ENCODE measurements around the gene PELO.
A peak's percentile ranks its signal among the peaks of the same experiment; 100 is the strongest.
"Not testable (repeated sequence)": the region's sequence is repeated elsewhere in the genome, so short reads cannot be mapped to it uniquely, and the experiment has no call there.

Gene PELO, protein sequence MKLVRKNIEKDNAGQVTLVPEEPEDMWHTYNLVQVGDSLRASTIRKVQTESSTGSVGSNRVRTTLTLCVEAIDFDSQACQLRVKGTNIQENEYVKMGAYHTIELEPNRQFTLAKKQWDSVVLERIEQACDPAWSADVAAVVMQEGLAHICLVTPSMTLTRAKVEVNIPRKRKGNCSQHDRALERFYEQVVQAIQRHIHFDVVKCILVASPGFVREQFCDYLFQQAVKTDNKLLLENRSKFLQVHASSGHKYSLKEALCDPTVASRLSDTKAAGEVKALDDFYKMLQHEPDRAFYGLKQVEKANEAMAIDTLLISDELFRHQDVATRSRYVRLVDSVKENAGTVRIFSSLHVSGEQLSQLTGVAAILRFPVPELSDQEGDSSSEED

DNA sequence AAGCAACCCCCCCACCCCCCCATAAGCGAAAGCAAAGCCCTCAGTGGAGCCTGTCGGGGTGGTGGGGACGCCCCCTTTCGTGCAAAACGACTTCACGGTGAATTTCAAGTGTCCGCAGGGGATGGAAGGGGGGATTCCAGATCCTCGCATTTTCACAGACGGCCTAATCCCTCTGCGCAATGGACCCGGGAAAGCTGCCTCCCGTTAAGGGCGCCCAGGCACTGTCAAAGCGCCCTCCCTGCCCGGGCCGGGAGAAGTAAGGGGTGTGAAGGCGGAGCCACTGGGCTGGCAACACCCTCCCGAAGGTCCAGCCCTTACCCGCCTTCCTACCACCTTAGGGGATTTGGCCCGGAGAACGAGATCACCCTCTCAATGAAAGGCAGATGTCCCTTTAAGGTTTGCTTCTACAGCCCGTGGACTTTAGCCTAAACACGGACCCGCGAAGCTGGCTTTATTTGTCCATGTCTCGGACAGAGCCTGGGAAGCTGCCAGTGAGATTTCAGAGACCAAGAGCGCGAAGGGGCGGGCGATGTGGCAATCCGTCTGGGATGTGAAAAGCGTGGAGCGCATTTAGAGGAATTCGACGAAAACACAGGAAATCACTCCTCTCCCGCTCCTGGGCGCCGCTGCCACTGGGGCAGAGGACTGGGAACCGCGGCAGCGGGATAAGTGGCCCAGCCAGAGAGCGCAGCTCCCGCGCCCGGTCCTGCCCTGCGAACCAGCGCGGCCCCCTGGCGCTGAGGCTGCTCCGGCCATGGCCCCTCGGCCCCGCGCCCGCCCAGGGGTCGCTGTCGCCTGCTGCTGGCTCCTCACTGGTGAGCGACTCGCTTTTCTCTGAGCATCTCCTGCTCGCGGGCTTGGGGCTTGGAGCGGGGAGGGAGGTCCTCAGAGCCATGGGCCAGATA, at the start of gene PELO, which contains the start of gene ITGA1:
Gene PELO, plus strand, starts transcription at position 317 of the 905 bp plus-strand sequence. CDS start 12,479 bp downstream, outside the sequence.
Gene ITGA1, plus strand, starts transcription at position 317 of the 905 bp plus-strand sequence. Its CDS starts 438 bp downstream, at position 755.
- DNase-seq = peak; percentile 57

DNA sequence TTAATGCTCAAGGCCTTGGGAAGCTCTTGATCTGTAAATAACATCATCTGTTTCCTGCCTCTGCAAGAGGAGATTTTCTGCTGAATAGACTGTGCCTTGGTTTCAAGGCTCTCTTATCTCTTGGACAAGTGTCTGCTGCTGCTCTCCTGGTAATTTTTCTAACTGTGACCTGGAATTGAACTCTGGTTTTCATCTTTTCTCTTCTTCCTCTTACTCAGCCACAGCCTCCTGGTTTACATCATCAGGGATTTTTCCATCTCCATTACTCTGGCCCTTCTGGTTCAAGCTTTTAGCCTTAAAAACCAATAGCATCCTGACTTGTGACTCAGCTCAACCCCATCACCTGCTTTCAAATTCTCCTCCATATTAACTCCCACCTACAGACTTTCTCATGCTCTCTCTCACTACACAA, 49.6 kb upstream of the PELO start:
- no peak for DNase-seq

DNA sequence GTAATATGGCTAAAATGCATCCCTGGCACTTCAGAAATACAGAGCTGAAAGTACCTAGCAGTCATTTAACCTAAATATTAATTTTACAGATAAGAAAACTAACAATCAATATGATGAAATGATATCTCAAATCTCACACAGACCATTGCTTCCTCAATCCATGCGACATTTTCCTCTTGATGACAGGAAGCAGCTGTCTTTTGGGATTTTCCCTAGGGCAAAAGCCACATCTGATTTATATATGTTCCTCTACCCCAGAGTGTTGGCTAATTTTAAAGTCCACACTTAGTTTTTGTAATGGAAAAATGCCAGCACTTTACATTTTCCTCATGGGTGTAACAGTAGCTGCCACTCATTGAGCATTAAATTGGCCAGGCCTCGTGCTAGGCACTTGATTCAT, 47.7 kb upstream of the PELO start:
- DNase-seq = no peak

DNA sequence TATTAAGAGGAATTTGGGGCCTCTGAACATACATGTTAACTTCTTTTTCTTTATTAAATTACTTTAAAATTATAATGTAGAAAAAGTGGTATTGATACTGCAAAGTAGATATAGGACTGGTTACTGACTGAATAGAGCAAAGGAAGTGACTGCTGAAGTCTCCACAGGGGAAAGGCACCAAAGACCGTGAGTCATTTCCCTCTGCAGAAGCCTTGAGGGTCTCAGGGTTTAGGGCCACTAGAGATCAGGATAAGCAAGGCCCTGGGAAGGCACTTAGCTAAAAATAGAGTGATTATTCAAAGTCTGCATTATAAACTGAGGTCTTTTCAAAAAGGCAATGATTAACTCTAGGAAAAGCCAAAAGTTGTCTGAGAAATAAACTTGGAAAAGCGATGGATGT, 44.7 kb upstream of the PELO start:
- DNase-seq = no peak

DNA sequence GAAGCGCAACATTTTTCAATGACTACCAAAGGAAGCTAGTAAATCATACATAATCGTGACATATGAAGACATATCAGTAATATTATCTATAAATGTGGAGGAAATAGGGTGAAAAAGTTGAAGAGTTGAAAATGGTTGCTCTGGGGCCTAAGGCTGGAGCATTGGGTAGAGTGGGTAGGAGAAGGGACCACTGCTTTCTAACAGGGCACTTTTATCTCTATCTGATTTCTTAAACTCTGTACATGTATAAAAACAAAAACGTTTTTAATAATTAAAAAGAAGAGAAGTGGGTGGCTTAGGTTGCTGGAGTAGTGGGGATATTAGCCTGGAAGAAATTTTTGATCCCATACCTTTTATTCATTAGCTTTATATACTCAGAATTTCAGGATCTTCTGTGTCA, 44.2 kb upstream of the PELO start:
- no peak for DNase-seq

DNA sequence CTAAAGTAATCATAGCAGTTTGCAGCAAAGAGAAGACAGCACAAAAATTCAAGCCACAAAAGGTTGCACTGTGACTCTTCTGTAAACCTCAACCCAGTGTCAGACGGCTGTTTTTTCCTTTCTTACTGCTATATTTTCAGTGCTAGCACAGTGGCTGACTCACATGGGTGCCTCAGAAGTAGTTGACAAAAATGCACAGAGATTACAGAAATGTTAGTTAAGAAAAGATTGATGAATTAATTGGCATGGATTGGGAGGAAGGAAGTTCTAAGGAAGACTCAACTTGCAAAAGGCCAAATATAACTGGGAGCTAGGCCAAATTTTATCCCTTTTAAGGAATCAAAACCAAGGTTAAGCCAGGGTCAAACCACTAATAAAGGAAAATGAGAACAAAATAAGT, 43.7 kb upstream of the PELO start:
- no peak for DNase-seq

DNA sequence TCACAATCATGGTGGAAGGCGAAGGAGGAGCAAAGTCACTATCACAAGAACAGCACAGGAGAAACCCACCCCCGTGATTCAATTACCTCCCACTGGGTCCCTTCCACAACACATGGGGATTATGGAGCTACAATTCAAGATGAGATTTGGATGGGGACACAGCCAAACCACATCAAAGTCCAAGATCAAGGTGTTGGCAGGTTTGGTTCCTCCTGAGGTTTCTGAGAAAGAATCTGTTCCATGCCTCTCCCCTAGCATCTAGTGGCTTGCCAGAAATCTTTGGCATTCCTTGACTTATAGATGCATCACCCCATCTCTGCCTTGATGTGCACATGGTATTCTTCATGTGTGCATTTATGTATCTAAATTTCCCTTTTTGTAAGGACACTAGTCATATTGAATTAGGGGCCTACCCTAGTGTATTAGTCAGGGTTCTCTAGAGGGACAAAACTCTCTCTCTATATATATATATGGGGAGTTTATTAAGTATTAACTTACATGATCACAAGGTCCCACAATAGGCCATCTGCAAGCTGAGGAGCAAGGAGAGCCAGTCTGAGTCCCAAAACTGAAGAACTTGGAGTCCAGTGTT, 42.8 kb upstream of the PELO start:
- DNase-seq = not testable (repeated sequence)

DNA sequence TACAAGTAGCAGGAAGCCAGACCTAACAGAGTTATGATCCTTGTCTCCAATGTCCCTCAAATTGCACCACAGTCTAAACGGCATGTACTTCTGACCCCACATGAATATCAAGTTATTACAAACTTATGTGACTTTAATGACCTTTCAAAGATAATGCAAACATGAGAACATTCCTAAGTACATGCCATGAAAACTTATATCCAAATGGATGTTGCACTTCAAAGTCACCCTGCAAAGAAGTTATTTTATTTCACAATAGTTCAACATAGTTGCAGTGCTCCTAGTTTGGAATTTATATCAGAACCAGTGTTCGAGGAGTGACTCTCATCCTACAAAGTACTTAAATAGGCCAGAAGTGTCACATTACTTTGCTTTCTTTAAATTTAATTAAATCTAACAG, 41.2 kb upstream of the PELO start:
- DNase-seq = no peak

DNA sequence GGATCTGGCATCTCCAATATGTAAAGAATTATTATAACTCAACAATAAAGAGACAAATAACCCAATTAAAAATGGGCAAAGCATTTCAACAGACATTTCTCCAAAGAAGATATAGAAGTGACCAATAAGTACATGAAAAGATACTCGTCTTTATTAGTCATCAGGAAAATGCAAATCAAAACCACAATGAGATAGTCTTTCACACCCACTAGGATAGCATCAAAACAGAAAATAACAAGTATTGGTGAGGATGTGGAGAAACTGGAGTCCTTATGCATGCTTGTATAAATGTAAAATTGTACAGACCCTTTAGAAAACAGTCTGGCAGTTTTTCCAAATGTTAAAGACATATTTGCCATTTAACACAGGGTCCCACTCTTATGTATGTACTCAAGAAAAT, 39.1 kb upstream of the PELO start:
- DNase-seq = no peak

DNA sequence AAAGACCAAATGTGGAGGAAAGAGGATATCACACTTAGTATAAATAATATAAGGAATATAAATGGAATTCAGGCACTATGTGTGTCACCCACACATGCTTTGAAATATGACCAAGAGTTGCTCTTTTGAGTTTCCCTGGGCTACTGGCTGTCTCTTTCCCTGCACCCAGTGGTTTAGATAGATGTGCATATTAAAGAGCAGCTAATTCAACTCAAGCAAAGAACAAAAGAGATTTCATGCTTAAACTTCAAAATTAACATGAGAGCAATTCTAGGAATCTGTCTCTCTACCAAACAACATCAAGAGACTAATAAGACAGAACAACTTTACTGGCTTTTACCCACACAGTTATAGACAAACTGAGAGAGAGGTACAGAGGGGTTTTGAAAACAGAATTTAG, 38.0 kb upstream of the PELO start:
- DNase-seq = no peak

DNA sequence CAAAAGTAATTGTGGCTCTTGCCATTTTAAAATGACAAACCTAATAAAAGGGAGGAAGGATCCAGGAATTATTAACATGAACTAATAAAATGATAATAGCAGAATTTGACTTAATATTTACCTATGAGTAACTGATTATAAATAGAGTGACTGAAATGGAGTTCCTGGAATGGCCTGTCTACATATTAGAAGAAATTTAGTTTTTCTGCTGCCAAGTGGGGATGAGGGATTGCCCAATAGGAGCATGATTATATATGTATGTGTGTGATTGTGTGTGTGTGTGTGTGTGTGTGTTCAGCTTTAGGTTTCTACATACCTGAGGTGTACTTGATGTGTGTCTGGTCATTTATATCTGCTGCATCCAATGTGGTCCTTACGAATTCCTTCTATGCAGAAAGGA, 36.6 kb upstream of the PELO start:
- no peak for DNase-seq

DNA sequence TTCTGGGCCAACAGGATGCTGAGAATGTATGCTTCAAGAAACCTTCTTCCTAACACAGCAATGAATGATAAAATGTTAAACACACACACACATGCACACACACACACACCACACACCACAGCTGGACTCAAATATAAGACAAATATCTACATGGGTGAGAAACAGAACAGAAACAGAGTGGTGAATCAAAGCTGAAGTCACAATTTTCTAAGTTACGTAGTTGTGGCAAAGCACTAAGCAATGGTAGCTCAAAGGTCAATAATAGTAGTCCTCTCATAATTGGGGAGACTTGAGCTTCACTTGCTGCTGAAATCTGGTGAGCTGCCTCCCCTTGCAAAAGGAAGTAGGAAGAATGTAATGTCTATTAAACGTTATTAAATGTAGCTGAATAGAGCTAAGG, 33.7 kb upstream of the PELO start:
- no peak for DNase-seq

DNA sequence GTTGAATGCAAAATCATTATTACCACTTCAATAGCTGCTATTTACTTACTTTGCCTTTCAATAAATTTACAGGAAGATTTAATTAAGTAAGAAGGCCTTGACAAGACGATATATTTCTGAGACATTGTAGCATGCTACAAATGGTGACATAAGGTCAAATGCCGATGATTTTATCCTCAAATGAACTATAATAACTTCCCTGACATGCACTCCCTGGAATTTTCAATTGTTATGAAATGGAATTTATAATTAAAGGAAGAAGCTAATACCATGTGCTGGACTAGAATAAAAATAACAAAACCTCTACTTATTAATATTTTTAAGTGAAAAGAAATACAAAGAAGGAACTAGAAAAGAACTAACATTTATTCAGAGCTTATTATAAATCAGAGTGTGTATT, 30.2 kb upstream of the PELO start:
- no peak for DNase-seq

DNA sequence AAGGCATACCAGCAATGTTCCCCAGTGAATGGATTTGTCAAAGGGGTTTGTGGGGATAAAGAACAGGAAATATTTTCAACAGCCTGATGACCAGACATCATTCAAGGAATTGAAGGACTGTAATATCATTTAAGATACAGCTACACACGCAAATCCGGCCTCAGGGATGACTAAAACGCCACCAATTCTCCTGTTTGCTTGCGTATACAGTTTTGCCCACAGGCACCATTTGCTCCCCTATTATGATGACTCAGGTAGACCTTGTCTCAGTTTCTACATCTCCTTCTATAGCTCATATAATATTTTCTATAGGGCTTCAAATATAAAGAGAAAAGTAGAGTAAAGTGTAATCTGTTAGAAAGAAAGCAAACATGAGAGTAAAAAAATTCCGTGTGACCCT, 29.7 kb upstream of the PELO start:
- DNase-seq = no peak

DNA sequence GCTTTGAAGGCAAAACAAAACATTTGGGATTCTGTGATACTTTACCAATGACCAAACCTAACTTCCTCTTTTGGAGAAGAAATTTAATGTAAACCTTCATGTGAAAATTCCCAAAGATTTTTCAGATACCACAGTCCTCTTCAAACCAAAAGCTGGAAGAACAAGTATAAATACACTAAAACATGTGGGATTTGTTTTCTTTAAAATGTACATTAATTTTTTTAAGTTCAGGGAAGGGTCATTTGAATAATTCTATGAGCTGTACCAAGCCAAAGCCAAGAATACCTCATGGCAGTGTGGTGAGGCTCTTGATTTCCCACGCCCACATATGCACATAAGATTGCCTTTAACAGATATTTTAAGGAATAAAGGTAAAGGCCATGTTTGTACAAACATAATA, 28.4 kb upstream of the PELO start:
- no peak for DNase-seq

DNA sequence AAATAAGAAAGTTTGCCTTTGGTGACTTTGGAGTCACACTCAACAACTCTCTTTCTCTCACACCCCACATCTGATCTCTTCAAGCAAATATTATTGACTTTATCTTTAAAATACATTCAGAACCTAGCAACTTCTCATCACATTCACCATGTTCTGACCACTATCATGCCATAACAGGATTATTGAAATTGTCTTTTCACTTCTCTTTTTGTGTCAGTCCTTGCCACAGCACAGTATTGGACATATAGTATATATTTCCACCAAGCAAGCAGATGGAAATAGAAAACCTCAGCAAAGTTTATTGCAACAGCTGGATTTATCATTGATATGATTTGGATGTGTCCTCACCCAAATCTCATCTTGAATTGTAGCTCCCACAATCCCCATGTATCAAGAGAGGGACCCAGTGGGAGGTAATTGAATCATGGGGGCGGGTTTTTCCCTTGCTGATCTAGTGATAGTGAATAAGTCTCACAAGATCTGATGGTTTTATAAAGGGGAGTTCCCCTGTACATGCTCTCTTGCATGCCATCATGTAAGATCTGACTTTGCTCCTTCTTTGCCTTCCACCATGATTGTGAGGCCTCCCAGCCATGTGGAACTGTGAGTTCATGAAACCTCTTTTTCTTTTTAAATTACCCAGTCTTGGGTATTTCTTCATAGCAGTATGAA, 26.9 kb upstream of the PELO start:
- no peak for DNase-seq

DNA sequence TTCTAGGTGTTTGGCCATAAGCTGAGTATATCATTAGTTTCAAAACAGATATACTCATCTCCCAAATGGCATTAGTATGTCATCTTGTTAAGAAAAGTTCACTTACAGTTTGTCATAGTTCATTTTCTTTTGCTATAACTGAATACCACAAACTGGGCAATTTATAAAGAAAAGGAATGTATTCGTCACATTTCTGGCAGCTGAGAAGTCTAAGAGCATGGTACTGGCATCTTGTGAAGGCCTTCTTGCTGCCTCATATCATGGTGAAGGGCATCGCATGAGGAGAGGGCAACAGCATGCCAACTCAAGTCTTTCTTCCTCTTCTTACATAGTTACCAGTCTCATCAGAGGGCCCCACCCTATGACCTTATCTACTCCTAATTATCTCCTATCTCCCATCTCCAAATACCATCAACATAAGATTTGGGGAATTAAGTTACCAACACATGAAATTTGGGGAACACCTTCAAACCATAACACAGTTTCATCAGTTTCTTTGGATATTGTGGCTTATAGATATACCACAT, 20.4 kb upstream of the PELO start:
- DNase-seq = no peak

DNA sequence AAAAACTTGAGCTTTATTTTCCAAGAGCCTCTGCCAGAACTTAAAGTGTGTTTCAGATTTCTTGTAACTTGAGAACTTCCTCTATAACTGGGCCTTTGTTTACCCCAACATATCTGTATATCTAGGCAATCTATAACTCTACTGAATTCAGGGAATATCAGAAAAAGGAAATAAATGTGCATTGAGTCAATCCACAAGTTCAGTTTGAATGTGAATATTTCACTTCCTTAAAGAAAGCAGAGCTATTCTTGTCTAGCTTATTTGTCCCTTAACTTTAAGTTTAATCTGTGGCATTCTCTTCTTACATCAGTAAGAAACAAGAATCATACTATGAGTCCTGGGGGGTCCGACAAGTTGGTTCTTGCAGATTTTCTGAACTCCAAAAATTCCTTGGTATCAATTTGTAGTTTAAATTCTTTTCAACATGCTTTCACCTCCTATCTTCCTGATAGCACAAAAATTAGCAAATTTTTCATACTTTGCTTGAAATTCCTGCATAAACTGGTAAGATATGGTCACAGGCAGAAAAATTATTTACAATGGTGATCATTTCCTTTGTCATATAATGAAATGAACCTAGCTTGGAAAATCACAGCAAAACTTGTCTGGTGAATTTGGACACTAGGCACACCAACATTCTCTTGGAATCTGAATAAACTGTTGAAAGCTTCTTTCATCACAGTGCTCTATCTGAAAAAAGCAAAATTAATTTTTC, 19.8 kb upstream of the PELO start:
- DNase-seq = no peak

DNA sequence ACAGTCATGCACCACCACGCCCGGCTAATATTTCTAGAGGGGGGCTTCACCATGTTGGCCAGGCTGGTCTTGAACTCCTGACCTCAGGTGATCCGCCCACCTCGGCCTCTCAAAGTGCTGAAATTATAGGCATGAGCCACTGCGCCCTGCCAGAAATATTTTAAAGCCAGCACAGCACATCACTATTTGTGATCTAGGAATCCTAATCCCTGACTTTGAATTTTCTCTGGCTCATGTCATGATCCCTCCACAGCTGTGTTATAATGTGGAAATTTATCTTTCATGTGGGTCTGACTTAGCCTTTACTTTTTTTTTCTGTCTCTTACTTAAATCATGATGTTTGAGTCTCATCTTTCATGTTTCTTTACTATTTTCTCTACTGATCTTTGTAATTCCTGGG, 18.7 kb upstream of the PELO start:
- no peak for DNase-seq

DNA sequence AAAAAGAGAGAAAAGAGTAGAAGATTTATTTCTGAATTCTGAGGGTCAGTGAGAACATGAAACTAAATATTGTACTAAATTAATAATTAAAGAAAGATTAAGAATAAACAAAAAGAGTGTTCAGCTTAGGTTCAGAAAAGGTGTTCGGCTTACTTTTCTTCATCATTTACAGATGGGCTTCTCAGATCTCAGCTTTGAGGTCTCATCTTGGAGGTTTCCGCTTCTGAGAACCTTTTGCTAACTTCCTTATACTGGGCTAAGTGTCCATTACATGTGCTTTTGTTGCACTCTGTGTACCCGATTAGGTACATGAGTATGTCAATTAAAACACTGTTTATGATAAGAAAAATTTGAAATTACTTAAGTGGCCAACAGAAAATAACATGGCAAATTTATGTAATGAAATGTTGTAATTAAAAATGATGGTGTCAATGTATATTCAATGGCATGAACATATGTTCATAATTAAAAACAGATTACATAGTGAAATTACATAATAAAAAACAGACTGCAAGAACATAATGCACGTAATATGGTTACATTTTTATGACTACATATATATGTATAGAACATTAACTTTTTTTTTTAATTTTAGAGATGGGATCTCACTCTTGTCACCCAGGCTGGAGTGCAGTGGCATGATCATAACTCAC, 17.3 kb upstream of the PELO start:
- DNase-seq = no peak

DNA sequence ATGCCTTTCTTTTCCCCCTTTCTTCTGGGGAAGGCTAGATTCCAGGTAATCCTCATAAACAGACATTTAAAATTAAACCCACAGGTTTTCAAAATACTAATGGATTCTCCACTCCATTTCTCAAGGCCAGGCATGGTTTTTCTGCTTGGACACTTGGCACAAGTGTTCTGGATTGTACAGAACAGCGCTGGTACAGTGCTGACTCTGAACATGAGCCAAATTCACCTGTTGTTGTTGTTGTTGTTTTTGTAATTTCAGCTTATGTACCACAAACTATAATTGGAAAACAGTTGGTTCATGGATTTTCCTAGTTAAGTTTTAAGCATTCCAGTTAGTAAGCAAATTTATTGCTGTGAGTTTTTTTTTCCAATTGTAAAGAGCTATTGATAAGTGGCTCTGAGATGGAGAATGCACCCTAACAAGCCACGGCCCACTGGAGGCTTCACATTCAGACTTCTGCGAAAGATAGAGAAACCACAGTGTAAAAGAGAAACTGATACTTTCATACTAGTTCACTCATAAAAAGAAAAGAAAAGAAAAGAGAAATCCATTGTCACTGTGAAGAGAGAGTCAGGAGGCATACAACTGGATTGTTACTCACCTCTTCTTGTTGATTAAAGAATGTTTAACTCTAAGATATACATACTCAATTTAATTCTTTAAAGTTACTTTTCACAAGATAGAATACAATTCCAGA, 16.2 kb upstream of the PELO start:
- DNase-seq = no peak
